HepG2 (cell line): ENCODE measurements around the gene EMC1. TPM values are rescaled to one million over a fixed set of nuclear protein-coding genes. Genes with fewer than 3 reads are reported as not detected.

ENCODE experiments used
- MAZ ChIP-seq, 2 experiments: sonication (generic) in 1 of 2; formaldehyde crosslinking in 1 of 2; IDR thresholded peaks; 2 replicates each; pipeline versions ENCODE4 v1.5.0 to v1.6.1; 2012 to 2020; ENCODE audit warnings: low read depth in 2 of 2, mild to moderate bottlenecking in 2 of 2, borderline replicate concordance in 1 of 2, improper control_type of control experiment in 1 of 2, low read length in 1 of 2, missing genetic modification reagents in 1 of 2, moderate library complexity in 1 of 2
- PHF8 ChIP-seq: sonication (generic); formaldehyde crosslinking; IDR thresholded peaks from 2 replicates; pipeline ENCODE4 v1.5.0; 2020; ENCODE audit warnings: missing genetic modification reagents
- PRDM4 ChIP-seq: sonication (generic); formaldehyde crosslinking; IDR thresholded peaks from 2 replicates; pipeline ENCODE4 v1.9.0; 2021; ENCODE audit warnings: missing genetic modification reagents, borderline replicate concordance
- SATB2 ChIP-seq: sonication (generic); formaldehyde crosslinking; IDR thresholded peaks from 2 replicates; pipeline ENCODE4 v1.5.0; 2020; ENCODE audit warnings: missing genetic modification reagents
- SP1 ChIP-seq, 2 experiments: fragments of 450-650 bp in 1 of 2; sonication (generic) in 1 of 2; formaldehyde crosslinking in 1 of 2; IDR thresholded peaks; 2 replicates each; pipeline versions ENCODE4 v1.4.0 to v1.6.1; 2016 to 2020; ENCODE audit warnings: missing genetic modification reagents in 1 of 2
- SPEN ChIP-seq: sonication (generic); formaldehyde crosslinking; IDR thresholded peaks from 2 replicates; pipeline ENCODE4 v1.5.1; 2020; ENCODE audit warnings: low read depth, mild to moderate bottlenecking, missing genetic modification reagents
- ZNF383 ChIP-seq: sonication (generic); formaldehyde crosslinking; IDR thresholded peaks from 2 replicates; pipeline ENCODE4 v1.4.0; 2020; ENCODE audit warnings: missing genetic modification reagents, mild to moderate bottlenecking, borderline replicate concordance
- polyA plus RNA-seq, 8 experiments: library from polyadenylated mRNA; depleted of rRNA in 3 of 8; stranded (reverse) in 7 of 8; unstranded in 1 of 8; fragments of >200 nt; fragmentation: Illumina TruSeq in 4 of 8; extraction: Trizol in 4 of 8; gene quantifications; 2 replicates each; pipeline versions ENCODE4 v1.2.1 to v1.2.3, GENCODE V29; 2011 to 2016; ENCODE audit warnings: low read depth in 4 of 8, missing spikeins in 1 of 8, mixed read lengths in 1 of 8; ENCODE audit not compliant: insufficient read depth in 1 of 8
- total RNA-seq, 5 experiments: library from RNA; depleted of rRNA; stranded (reverse); fragments of >200 nt; fragmentation: Illumina TruSeq; extraction: Trizol; gene quantifications; 2 replicates each; pipeline ENCODE4 v1.2.3, GENCODE V29; 2016; ENCODE audit warnings: low read depth in 1 of 5
- TF ChIP-seq, protein P1 (sequence below): sonication (generic); formaldehyde crosslinking; IDR thresholded peaks from 2 replicates; pipeline ENCODE4 v1.4.0; 2020; ENCODE audit warnings: missing genetic modification reagents
- TF ChIP-seq, protein P2 (sequence below): IDR thresholded peaks from 2 replicates; pipeline ENCODE4 v1.6.1; 2016; ENCODE audit warnings: low read depth, missing genetic modification reagents, missing compliant biosample characterization

Gene EMC1
- total and polyA plus RNA-seq, 2 of the 13 experiments (the other 11 are each of a cell fraction or from before 2014, with no cell fraction given): 38.0 to 61.3 TPM

GRCh38 chr1:19209990-19210771 lies 41.1 kb downstream of the EMC1 start, which contains the start of gene UBR4 (continued):
- TF ChIP-seq, protein P1, sequence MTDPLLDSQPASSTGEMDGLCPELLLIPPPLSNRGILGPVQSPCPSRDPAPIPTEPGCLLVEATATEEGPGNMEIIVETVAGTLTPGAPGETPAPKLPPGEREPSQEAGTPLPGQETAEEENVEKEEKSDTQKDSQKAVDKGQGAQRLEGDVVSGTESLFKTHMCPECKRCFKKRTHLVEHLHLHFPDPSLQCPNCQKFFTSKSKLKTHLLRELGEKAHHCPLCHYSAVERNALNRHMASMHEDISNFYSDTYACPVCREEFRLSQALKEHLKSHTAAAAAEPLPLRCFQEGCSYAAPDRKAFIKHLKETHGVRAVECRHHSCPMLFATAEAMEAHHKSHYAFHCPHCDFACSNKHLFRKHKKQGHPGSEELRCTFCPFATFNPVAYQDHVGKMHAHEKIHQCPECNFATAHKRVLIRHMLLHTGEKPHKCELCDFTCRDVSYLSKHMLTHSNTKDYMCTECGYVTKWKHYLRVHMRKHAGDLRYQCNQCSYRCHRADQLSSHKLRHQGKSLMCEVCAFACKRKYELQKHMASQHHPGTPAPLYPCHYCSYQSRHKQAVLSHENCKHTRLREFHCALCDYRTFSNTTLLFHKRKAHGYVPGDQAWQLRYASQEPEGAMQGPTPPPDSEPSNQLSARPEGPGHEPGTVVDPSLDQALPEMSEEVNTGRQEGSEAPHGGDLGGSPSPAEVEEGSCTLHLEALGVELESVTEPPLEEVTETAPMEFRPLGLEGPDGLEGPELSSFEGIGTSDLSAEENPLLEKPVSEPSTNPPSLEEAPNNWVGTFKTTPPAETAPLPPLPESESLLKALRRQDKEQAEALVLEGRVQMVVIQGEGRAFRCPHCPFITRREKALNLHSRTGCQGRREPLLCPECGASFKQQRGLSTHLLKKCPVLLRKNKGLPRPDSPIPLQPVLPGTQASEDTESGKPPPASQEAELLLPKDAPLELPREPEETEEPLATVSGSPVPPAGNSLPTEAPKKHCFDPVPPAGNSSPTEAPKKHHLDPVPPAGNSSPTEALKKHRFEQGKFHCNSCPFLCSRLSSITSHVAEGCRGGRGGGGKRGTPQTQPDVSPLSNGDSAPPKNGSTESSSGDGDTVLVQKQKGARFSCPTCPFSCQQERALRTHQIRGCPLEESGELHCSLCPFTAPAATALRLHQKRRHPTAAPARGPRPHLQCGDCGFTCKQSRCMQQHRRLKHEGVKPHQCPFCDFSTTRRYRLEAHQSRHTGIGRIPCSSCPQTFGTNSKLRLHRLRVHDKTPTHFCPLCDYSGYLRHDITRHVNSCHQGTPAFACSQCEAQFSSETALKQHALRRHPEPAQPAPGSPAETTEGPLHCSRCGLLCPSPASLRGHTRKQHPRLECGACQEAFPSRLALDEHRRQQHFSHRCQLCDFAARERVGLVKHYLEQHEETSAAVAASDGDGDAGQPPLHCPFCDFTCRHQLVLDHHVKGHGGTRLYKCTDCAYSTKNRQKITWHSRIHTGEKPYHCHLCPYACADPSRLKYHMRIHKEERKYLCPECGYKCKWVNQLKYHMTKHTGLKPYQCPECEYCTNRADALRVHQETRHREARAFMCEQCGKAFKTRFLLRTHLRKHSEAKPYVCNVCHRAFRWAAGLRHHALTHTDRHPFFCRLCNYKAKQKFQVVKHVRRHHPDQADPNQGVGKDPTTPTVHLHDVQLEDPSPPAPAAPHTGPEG (CRISPR knock-in tag): no peak
- TF ChIP-seq PHF8 (CRISPR knock-in tag): peak; percentile 75; the same call in 1 of the 2 replicates
- TF ChIP-seq MAZ (IDR thresholded peaks at IDR 0.05; ENCODE audit: borderline replicate concordance, low read depth, low read length): peak; percentile 97
- peak; percentile 98 for TF ChIP-seq MAZ (CRISPR knock-in tag; IDR thresholded peaks at IDR 0.05; ENCODE audit: low read depth)
- TF ChIP-seq, protein P2, sequence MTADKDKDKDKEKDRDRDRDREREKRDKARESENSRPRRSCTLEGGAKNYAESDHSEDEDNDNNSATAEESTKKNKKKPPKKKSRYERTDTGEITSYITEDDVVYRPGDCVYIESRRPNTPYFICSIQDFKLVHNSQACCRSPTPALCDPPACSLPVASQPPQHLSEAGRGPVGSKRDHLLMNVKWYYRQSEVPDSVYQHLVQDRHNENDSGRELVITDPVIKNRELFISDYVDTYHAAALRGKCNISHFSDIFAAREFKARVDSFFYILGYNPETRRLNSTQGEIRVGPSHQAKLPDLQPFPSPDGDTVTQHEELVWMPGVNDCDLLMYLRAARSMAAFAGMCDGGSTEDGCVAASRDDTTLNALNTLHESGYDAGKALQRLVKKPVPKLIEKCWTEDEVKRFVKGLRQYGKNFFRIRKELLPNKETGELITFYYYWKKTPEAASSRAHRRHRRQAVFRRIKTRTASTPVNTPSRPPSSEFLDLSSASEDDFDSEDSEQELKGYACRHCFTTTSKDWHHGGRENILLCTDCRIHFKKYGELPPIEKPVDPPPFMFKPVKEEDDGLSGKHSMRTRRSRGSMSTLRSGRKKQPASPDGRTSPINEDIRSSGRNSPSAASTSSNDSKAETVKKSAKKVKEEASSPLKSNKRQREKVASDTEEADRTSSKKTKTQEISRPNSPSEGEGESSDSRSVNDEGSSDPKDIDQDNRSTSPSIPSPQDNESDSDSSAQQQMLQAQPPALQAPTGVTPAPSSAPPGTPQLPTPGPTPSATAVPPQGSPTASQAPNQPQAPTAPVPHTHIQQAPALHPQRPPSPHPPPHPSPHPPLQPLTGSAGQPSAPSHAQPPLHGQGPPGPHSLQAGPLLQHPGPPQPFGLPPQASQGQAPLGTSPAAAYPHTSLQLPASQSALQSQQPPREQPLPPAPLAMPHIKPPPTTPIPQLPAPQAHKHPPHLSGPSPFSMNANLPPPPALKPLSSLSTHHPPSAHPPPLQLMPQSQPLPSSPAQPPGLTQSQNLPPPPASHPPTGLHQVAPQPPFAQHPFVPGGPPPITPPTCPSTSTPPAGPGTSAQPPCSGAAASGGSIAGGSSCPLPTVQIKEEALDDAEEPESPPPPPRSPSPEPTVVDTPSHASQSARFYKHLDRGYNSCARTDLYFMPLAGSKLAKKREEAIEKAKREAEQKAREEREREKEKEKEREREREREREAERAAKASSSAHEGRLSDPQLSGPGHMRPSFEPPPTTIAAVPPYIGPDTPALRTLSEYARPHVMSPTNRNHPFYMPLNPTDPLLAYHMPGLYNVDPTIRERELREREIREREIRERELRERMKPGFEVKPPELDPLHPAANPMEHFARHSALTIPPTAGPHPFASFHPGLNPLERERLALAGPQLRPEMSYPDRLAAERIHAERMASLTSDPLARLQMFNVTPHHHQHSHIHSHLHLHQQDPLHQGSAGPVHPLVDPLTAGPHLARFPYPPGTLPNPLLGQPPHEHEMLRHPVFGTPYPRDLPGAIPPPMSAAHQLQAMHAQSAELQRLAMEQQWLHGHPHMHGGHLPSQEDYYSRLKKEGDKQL (CRISPR knock-in tag): peak; percentile 68; the same call in 1 of the 2 replicates
- TF ChIP-seq SPEN: peak; percentile 99
- TF ChIP-seq ZNF383 (CRISPR knock-in tag): no peak
- no peak for TF ChIP-seq SP1 (IDR thresholded peaks at IDR 0.05)
- TF ChIP-seq SP1 (CRISPR knock-in tag; IDR thresholded peaks at IDR 0.05): peak; percentile 85
- TF ChIP-seq PRDM4 (CRISPR knock-in tag): no peak
- TF ChIP-seq SATB2 (CRISPR knock-in tag): 0 out of 2 replicates have a peak, but pooled peaks have one; percentile 68
